ENCODE results near the gene SRGN.
A peak's percentile ranks its signal among the peaks of the same experiment; 100 is the strongest.

The SRGN gene

DNA sequence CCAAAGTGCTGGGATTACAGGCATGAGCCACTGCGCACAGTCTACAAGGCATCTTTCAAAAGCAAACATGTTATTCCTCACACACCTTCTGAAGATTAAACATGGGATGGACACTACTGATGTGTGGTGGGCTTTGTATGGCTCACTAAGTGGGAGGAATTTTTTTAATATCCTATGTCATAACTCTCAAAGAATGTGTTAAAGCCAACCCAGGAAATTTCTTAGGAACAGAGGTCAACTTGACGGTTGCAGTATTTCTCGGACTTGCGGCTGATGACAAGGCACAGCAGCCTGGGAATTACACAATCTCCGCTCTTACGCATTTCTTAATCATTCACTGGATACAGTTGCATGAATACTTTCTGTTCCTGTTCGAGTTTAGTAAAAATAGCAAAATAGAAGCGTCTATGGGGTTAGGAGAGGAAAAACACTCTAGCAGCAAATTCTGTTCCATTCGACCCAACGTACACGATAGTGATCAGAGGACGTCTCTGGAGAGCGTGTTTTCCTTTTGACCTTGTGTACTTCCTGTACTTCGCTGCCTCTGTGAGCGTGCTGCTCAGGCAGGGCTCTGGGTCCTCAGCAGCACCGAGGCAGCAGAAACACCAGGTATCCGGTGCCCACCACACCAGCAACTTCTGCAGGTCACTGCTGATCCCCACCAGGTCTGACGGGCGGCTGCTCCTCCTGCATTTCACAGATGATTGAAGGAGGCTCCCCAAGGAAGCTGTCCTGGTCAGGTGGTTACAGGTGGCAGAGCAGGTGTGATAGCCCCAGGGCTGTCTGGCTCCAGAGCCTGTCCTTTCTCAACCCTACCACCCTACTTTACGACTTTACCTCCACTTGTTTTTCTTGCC is 26.4 kb upstream of the SRGN start:
- peak; percentile 96 for DNase-seq

DNA sequence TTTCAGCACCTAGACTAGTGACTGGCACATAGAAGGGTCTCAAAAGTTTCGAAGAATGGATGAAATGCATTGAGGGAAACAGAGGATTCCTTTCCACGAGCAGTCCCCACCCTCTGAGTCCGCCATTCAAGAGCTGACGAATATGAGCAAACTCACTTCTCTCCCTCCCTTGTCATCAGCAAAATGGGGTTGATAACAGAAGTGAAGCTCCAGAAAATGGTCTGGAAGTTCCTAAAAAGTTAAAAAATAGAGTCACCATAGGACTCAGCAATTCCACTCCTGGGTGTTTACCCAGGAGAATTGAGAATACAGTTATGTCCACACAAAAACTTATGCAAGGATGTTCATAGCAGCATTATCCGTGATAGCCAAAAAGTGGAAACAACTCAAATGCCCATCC is 25.0 kb upstream of the SRGN start:
- no peak for DNase-seq

DNA sequence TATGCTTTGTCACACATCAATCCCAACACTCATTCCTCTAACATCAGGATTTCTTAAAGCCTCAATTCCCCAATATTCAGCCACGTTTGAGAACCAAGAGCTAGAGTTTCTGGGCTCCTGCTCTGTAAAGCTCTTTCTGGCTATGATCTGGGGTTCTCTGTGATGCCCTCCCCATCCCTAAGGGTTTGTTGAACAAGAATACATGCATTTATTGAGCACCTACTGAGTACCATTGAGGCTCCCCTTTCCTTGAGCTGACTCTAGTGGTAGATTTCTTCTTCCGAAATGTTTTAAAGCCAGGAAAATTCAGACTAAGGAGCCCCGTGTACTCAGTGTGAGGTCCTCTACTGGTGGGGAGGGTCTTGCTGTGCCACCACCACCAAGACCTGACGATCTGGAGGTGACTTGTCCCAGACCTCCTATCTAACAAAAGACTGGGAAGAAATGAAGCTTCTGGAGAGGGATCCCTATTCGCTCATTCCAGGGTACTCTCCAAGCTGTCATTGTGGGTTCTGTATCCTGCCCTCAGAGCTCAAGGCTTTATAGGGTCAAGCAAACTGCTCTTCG is 23.1 kb upstream of the SRGN start:
- no peak for DNase-seq

DNA sequence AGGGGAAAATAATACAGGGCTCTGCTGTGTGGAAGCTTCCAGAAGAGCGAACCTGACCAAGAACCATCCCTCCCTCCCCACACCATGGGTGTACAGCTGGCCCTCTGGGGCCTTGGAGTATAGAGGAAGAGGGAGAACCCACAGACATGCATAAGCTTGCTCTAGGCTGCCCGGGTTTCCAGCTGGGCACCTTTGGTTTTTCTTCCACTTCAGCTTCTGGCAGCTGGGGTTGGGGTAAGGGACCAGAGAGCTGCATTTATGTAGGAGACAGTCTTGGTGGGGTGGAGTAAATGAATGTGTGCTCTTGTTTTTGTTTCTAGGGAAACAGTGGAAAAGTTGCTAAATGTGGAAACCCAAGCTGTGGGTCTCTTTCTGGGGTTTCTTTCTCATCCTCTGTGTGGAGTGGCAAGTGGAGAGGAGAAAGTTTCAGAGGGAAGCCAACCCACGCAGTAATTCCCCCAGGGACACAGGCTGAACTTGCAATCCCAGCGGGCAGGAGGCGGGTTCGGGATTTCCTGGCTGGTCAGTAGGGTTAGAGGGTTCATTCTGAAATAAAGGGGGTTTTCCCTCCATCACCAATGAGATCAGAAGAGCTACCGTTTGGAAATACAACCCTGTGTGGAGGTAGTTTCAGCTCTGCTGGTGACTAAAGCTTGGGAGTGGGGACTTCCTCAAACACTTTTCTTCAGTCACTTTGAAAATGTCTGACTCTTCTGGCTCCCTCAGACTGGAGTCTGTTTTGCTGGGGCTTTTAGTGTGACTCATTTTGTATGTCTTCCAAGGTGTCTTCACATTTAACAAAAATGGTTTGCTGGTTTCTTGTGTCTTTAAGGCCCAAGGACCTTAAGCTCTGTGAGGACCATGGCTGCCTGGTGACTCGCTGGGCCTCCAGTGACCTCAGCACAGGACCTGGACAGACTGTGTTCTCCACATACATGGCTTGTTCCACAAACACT is 22.2 kb upstream of the SRGN start:
- peak; percentile 53 for DNase-seq

DNA sequence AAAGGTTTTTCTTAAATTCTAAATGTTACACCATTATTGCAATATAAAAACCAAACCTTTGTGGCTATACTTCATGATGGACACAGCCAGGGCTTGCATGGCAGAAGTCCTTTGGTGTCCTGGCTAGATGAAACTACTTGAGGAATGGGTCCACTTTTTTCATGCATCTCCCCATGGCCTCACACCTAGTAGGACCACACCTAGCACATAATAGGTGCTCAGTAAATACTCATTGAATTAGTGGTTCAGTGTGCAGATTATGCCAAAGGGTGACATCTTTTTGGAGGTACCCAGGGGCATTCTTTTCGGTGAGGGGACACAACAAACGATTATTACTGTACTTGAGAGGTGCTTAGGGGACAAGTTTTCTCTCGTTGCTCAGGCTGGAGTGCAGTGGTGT is 20.7 kb upstream of the SRGN start:
- DNase-seq: no peak

DNA sequence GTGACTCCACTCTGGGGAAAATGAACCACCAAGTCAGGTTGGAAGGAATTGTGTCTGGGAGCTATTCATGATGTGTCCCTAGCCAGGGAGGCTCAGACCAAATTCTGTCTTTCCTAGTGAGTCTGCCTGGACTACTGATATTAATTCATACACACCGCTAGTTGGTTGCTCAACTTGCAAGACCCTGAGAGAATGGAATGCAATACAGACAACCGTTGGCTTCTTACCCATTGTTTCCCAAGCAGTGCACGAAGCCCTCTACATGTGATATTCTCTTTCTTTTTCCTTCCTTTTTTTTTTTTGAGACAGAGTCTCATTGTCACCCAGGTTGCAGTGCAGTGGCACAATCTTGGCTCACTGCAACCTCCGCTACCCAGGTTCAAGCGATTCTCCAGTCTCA is 19.4 kb upstream of the SRGN start:
- no peak for DNase-seq

DNA sequence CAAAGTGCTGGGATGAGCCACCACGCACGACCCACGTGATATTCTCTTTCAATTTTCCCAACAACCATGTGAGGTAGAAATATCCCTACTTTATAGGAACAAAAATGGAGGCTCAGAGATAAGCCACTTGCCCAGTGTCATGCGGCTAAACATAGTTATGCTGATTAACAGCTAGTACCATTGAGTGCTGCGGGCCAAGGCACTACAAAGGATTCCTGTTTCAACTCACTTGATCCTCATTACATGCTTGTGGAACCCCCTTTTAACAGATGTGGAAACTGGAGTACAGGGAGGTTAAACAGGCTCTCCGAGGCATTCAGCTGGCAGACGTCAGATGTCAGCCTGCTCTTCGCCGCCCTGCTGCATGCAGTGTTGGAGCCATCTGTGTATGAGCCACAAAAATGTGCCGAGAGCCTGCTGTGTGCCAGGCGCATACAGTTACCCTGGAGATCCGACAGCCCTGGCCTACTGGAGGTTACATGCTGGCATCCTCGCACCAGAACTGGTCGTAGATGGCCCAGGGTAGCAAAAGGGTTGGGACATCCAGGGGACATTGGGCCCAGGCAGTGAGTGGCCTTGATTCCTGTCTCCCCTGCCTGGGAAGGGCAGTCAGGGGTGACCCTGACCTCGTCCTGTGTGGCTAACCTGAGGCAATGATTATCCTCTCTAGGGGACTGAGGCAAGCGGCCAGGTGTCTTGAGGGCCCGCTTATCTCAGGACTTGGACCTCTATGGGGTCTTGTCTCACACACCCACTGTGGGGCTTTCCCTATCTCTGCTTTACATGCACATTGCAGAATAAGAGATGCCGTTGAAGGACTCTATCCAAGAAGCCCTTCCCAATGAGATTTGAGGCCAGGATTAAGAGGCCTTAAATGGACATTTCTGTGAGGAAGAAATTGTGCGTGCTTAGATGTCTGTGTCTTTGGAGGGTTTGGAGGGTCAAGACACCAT is 18.5 kb upstream of the SRGN start:
- peak; percentile 46 for DNase-seq

DNA sequence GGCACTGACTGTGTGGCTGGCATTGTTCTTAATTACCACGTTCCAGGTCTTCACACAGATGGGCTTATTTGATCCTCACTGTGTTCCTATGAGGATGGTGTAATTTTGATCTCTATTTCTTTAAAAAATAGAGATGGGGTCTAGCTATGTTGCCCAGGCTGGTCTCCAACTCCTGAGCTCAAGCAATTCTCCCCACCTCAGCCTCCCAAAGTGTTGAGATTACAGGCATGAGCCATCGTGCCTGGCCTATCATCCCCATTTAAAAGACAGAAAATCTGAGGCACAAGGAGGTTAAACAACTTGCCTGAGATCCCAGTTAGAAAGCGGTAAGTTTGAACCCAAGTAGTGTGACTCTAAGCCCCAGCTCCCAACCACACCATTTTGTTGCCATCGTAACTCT is 17.0 kb upstream of the SRGN start:
- no peak for DNase-seq

DNA sequence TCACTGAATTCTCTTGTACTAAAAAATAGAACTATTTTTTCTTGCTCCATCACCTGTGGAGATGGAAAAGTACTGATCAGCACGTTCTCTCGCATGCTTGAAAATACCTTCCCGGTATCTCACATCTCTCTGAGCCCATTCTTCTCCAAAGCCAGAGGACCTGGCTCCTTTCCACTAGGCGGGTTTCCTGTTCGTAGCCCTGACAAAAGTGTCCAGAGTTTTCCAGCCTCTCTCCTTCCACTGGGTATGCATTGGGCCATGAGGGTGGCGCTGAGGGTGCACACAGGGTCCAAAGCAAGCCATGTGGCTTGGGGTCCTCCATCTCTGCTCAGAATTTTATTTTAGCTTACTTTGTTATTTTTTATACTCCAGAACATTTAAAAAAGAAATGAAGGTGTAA is 16.3 kb upstream of the SRGN start:
- DNase-seq: no peak

DNA sequence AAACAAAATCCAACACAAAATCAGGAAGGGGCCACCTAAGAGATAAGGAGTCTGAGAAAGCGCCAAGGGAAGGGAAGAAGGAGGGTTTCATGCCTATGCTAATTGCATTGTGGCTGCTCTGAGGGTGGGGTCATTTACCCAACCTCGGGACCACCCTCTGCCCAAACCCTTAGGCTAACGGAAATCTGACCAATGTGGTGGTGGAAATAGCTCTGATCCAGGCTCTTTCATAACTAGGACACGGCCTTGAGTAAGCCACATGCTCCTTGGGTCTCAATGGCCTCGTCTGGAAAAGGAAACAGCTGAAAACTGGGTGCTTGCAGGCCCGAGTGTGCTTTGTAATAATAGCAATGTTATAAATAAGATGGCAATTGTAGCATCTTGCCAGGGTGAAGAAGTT is 14.9 kb upstream of the SRGN start:
- no peak for DNase-seq

DNA sequence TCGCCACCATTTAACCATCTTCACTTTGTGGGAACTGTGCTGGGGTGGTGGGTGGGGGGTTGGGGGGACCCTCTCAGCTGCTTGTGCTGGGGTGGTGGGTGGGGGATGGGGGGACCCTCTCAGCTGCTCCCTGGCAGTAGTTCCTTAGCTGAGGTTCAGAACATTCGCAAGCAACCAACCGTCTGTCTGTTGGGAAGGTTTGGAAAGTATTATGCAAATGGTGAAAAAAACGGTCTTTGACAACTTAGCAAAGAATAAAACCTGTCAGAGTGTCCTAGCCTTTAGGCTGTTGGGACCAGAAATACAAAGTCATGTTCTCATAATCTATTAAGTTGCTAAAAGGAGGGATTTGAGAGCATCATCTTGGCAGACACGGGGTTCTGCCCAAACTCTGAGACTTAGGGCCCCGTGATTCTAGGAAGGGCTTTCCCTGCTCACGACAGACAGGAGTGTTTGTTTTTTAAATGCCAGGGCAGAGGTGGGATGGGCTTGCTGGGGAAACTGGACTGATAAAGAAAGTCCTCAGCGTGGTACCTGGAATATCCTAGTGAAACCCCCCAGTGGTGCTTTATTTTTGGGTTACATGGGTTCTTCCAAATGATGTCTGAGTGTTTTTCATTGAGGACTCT is 14.1 kb upstream of the SRGN start:
- no peak for DNase-seq

DNA sequence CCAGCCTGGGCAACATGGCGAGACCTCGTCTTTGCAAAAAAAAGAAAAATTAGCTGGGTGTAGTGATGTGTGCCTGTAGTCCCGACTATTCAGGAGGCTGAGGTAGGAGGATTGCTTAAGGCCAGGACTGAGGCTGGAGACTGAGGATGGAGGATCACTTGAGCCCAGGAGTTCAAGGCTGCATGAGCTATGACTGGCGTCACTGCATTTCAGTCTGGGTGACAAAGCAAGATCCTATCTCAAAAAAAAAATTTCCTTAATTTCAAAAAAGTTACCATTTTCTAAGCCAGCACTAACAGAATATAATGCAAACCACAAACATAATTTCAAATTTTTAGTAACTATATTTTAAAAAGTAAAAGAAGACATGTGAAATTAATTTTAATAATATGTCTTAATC is 13.4 kb upstream of the SRGN start:
- DNase-seq: no peak

DNA sequence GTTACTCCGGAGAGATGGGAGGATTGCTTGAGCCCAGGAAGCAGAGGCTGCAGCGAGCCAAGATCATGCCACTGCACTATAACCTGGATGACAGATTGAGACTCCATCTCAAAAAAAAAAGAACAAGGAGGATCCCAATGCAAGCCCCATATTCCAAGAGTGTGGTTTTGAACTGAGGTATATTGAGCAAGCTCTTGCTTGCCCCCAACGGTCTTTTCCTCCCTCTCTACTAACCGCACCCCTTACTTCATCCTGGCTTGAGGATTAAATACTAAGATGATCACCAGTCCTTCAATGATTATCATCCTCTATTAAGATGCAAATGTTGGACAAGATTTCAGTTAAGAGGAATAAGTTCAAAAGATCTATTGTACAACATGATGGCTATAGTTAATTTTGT is 12.5 kb upstream of the SRGN start:
- no peak for DNase-seq

DNA sequence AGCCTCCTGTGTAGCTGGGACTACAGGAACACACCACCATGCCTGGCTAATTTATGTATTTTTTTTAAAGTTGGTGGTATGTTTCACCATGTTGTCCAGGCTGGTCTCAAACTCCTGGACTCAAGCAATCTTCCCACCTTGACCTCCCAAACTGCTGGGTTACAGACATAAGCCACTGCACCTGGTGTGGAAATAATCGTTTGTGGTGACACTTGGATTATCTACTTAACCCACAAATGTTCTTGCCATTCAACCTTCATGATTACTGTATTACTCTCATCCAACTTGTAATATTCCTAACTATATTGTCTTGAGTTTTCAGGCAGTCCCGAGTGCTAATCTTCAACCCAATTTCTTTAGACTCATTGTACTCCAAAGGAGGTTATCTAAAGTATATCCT is 9.6 kb upstream of the SRGN start:
- DNase-seq: no peak

DNA sequence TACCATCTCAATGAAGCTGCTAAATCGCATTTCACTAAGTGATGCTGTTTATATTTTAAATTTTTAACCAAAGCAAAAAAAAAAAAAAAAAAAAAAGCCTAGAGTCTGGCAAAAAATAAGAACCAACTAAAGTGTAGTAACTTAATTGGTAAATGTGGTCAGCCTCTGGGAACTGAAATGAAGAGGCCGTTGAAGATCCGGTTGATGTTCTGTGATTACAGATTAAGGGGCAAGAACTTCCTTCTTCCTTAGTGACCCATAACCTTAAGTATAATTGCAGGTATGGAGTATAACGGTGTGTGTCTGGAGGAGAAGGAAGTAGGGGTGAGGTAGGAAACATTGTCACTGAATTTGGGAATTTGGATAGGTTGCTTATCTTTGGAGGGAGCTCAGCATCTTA is 7.7 kb upstream of the SRGN start:
- DNase-seq: no peak

DNA sequence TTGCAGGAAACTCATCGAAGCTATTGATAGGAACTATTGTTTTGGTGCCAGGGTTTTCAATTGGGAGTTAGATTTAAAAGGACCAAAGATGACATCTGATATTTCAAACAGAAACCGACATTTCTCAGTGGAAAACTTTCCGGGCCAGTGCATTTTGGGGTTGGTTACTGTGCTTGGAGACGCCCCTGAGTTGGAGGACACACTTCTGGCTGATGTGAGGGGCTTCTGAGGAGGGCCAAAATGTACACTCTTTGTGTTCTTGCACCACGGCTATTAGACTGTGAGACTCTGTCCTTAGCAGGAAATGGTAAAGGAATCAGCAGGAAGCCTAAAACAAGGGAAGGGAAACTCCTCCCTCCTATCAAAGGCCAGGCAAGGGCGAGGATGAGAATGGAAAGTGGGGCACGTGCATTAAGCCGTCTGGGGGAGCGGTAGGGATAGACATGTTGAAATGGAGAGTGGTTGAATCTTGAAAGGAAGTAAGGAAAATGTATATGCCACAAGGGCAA is 1.8 kb upstream of the SRGN start:
- no peak for DNase-seq

DNA sequence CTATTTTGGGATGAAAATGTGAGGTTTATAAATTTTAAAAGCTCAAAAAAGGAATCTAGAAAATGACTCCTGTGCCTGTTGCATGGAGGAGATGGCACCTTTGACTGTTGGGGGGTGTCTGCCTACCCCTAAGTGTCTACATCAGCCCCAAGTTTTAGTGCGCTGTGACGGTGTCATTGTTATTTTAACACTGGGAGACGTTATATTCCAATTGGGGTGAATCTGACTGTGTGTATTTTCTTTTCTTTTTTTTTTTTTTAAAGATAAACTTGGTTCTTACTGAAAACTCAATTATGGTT is 517 bp downstream of the SRGN start:
- no peak for DNase-seq

DNA sequence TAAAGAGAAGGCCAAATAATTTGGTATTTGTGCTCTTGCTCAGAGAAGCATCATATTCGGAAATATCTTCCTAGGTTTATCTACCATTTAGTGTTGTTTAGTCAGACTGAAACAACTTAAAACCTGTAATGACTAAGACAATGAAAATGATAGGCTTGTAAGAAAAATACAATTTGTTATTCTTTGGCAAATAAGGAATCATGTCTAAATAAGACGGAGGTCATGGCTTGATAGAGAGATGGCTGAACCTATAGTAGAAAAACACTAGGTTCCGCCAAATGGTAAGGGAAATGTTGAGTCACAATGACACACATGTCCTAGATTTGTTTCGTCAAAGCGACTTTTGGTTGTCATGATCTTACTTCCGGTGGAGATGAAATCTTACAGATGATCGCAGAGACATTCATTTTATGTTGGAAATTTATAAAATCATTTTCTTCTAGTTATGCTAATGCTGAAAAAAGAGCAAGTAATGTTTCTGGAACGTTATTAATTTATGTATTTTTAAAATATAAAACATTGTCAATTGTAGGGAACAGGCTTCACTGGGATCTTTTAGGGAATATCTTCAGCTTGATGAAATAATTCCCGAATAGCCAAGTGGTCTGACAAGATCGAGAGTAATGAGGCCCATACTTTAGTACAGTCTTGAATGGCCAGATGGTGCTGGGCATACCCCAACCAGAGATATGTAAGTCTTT is 1.0 kb downstream of the SRGN start:
- DNase-seq: peak; percentile 11

DNA sequence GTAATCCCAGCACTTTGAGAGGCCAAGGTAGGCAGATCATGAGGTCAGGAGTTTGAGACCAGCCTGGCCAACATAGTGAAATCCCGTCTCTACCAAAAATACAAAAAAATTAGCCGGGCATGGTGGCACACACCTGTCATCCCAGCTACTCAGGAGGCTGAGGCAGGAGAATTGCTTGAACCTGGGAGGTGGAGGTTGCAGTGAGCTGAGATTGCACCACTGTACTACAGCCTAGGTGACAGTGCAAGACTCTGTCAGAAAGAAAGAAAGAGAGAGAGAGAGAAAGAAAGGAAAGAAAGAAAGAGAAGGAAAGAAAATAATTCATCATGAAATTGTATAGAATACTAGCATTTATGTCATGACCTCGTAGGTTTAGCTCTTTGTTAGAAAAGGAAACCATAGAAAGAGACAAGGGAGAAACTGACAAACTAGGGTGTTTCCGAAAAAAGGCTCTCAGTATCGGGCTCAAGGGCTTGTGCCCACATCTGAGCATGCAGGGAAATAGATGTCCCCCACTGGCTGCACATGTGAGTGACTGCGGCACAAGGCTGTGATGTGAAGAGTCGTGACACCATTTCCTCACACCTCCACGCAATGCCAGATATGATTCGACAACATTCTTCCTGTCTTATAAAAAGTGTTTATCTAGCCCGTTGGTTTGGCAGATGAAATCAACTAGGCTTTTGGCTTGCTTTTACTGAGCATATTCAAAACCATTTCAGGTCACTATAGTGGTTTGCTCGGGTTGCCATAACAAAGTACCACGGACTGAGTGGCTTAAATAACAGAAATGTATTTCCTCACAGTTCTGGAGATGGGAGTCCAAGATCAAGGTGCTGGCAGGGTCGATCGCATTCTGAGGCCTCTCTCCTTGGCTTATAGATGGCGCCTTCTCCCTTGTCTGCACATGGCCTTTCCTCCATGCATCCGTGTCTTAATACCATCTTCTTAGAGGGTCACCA is 2.0 kb downstream of the SRGN start:
- no peak for DNase-seq

DNA sequence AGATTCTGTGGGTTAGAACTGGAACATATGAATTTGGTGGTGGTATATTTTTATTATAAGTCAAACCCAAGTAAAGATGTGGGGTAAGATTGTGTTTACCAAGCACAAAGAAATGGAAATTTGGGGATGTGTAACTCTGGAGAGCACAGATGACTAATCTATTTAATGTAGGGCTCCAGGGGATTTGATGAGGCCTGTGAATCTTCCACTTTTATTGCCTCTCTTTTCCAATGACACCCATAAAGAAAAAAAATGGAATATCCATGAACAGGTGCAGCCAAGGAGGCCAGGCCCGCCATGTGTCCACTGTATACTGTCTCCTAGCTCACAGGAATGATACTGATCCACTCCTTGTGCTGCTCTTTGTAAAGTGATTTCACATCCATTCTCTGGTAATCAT is 2.8 kb downstream of the SRGN start:
- no peak for DNase-seq

All from fibroblast of skin of abdomen (primary cell).